K562 (cell line): ENCODE results near the gene GNAS-AS1. TPM values are rescaled to one million over a fixed set of nuclear protein-coding genes. Genes with fewer than 3 reads are reported as not detected.

Source experiments
- ATF7 ChIP-seq: fragments of 450-650 bp; IDR thresholded peaks from 2 replicates; pipeline ENCODE4 v1.7.1; 2014; ENCODE audit warnings: mild to moderate bottlenecking, moderate library complexity
- BRF1 ChIP-seq: IDR thresholded peaks from 3 replicates; pipeline ENCODE4 v1.6.1; 2011; ENCODE audit warnings: borderline replicate concordance, mild to moderate bottlenecking; ENCODE audit not compliant: insufficient read length; ENCODE audit errors: extremely low read depth
- GTF2A2 ChIP-seq: IDR thresholded peaks from 2 replicates; pipeline ENCODE4 v1.6.1; 2016; ENCODE audit warnings: mild to moderate bottlenecking, missing genetic modification characterization, missing compliant biosample characterization
- GTF2F1 ChIP-seq: IDR thresholded peaks from 2 replicates; pipeline ENCODE4 v1.6.1; 2011; ENCODE audit warnings: low read depth, low read length, improper control_type of control experiment
- HMGN3 ChIP-seq: IDR thresholded peaks from 2 replicates; pipeline ENCODE4 v1.6.1; 2011; ENCODE audit warnings: borderline replicate concordance, low read depth, mild to moderate bottlenecking, mixed read lengths, low read length; ENCODE audit not compliant: insufficient read length; ENCODE audit errors: extremely low read depth
- KLF13 ChIP-seq: fragments of 450-650 bp; IDR thresholded peaks from 2 replicates; pipeline ENCODE4 v1.6.1; 2016; ENCODE audit warnings: missing genetic modification characterization, low read depth, mild to moderate bottlenecking, missing compliant biosample characterization, moderate library complexity, borderline replicate concordance
- NCOA6 ChIP-seq: fragments of 450-650 bp; IDR thresholded peaks from 2 replicates; pipeline ENCODE4 v1.6.1; 2017; ENCODE audit warnings: mild to moderate bottlenecking
- NFIX ChIP-seq: fragments of 250-450 bp; sonication (Bioruptor Pico); IDR thresholded peaks from 2 replicates; pipeline ENCODE4 v1.4.0; 2020; ENCODE audit warnings: low read depth, mild to moderate bottlenecking, moderate library complexity
- SRF ChIP-seq, 2 experiments: fragments of 250-450, 450-650 bp in 1 of 2; sonication (Bioruptor Pico) in 1 of 2; sonication (generic) in 1 of 2; formaldehyde crosslinking; IDR thresholded peaks; 2 replicates each; pipeline versions ENCODE4 v1.5.0 to v1.5.1; 2020 to 2022; ENCODE audit warnings: mild to moderate bottlenecking in 1 of 2, missing genetic modification reagents in 1 of 2
- TBP ChIP-seq: optimal IDR thresholded peaks from 2 replicates; pipeline ENCODE3; 2011; ENCODE audit warnings: low read depth, low read length, improper control_type of control experiment
- U2AF2 ChIP-seq: fragments of 200-400 bp; formaldehyde crosslinking; optimal IDR thresholded peaks from 2 replicates; pipeline ENCODE3; 2017; ENCODE audit warnings: low read depth, mild to moderate bottlenecking, low read length
- ZNF354B ChIP-seq: fragments of 250-450 bp; sonication (Bioruptor Pico); IDR thresholded peaks from 2 replicates; pipeline ENCODE4 v1.4.0; 2020
- ZNF445 ChIP-seq: fragments of 250-450 bp; sonication (Bioruptor Pico); IDR thresholded peaks from 2 replicates; pipeline ENCODE4 v1.4.0; 2020; ENCODE audit warnings: low read depth, mild to moderate bottlenecking, moderate library complexity
- ZNF79 ChIP-seq: fragments of 250-450 bp; sonication (Bioruptor Pico); IDR thresholded peaks from 2 replicates; pipeline ENCODE4 v1.4.0; 2020; ENCODE audit warnings: low read depth, mild to moderate bottlenecking, moderate library complexity
- polyA plus RNA-seq, 8 experiments: library from polyadenylated mRNA; depleted of rRNA in 4 of 8; stranded (reverse) in 5 of 8; unstranded in 3 of 8; fragments of >200 nt; fragmentation: Nextera tagmentation in 2 of 8; fragmentation: Illumina TruSeq in 1 of 8; extraction: Ambion mirVana in 2 of 8; extraction: Trizol in 1 of 8; gene quantifications; 2 replicates each; pipeline versions ENCODE4 v1.2.1 to v1.2.3, GENCODE V29; 2011 to 2014; ENCODE audit warnings: inconsistent platforms in 1 of 8, missing spikeins in 1 of 8
- total RNA-seq, 7 experiments: library from RNA; depleted of rRNA in 6 of 7; stranded (reverse); fragments of >200 nt in 6 of 7; fragmentation: Illumina TruSeq in 2 of 7; extraction: Trizol in 2 of 7; gene quantifications; 2 replicates each; pipeline versions ENCODE4 v1.2.1 to v1.2.3, GENCODE V29; 2011 to 2021; ENCODE audit warnings: low replicate concordance in 1 of 7
- TF ChIP-seq, protein P1 (sequence below), 2 experiments: IDR thresholded peaks; 2 replicates each; pipeline ENCODE4 v1.6.1; 2011; ENCODE audit warnings: borderline replicate concordance in 1 of 2, control low read depth in 1 of 2, low read depth in 1 of 2, low read length in 1 of 2, mild to moderate bottlenecking in 1 of 2, mixed read lengths in 1 of 2, moderate library complexity in 1 of 2; ENCODE audit not compliant: insufficient read depth in 1 of 2, insufficient read length in 1 of 2, poor library complexity in 1 of 2, severe bottlenecking in 1 of 2; ENCODE audit errors: extremely low read depth in 1 of 2
- TF ChIP-seq, protein P2 (sequence below): fragments of 450-650 bp; IDR thresholded peaks from 2 replicates; pipeline ENCODE4 v1.6.1; 2018; ENCODE audit not compliant: partially characterized antibody
- TF ChIP-seq, protein P3 (sequence below), 3 experiments: fragments of 200-800 bp in 1 of 3; fragments of 250-450 bp in 1 of 3; fragments of 450-650 bp in 1 of 3; sonication (Bioruptor Pico) in 1 of 3; sonication (Bioruptor generic) in 1 of 3; formaldehyde crosslinking in 1 of 3; IDR thresholded peaks; 2 replicates each; pipeline versions ENCODE4 v1.6.1 to v1.8.0; 2016 to 2022; ENCODE audit warnings: mild to moderate bottlenecking in 2 of 3, missing genetic modification characterization in 2 of 3, missing compliant biosample characterization in 1 of 3, moderate library complexity in 1 of 3

The GNAS-AS1 gene
- total and polyA plus RNA-seq, 9 of the 15 experiments (the other 6 are each of a cell fraction or from before 2014, with no cell fraction given): 0.04 to 2.5 (median 0.25) TPM

DNA sequence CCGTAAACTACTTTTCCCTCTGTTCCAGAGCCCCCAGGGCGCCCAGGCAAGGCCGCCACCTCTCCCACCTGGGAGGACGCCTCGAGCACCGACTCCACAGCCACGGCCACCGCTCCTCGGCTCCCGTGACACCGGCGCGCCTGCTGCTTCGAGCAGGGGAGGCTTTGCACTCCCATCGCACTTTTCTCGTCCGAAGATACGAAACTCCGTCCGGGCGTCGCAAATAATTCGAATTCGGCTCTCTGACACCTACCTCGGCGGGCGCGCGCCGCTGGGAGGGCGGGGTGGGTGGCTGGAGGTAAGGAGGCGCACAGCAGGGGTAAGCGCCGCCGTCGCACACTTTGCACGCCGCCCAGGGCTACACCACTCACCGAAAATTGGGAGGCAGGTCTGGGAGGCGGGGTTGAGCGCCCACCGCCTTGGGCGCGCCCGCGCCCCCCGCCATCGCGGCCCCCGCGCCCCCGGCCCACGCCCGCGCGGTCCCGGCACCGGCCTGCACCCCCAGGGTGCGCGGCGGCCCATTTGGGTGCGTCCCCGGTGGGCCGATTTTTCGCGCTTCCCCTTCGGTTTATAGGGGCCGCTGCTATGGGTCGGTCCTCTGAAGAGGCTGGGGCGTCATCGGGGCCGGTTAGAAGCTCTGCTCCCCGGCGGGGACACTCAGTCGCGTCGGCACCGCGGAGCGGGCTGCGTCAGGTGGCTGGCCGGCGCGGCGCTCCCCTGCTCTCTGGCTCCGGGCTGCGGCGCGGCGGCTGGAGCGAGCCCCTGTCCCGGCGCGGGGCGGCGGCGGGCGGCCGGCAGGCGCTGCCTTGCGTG, 38.0 kb upstream of the GNAS-AS1 start (continued):
- TF ChIP-seq, protein P1, sequence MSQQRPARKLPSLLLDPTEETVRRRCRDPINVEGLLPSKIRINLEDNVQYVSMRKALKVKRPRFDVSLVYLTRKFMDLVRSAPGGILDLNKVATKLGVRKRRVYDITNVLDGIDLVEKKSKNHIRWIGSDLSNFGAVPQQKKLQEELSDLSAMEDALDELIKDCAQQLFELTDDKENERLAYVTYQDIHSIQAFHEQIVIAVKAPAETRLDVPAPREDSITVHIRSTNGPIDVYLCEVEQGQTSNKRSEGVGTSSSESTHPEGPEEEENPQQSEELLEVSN (IDR thresholded peaks at IDR 0.05; ENCODE audit: borderline replicate concordance in 1 of 2, extremely low read depth in 1 of 2, insufficient read depth in 1 of 2, insufficient read length in 1 of 2, low read depth in 1 of 2, low read length in 1 of 2, poor library complexity in 1 of 2, severe bottlenecking in 1 of 2): peak in 1 of 2 experiments; percentile 22
- TF ChIP-seq TBP (peak; percentile 97), BRF1 (no peak), ZNF354B (CRISPR knock-in tag) (no peak), SRF (CRISPR knock-in tag; IDR thresholded peaks at IDR 0.05) (no peak), ZNF445 (no peak), GTF2A2 (tag) (no peak), ZNF79 (no peak), KLF13 (tag) (no peak), NCOA6 (no peak), GTF2F1 (0 out of 2 replicates have a peak, but pooled peaks have one; percentile 55), ATF7 (peak; percentile 92; the same call in 1 of the 2 replicates), NFIX (CRISPR knock-in tag) (no peak), U2AF2 (no peak), HMGN3 (peak; percentile 62)
- TF ChIP-seq, protein P2, sequence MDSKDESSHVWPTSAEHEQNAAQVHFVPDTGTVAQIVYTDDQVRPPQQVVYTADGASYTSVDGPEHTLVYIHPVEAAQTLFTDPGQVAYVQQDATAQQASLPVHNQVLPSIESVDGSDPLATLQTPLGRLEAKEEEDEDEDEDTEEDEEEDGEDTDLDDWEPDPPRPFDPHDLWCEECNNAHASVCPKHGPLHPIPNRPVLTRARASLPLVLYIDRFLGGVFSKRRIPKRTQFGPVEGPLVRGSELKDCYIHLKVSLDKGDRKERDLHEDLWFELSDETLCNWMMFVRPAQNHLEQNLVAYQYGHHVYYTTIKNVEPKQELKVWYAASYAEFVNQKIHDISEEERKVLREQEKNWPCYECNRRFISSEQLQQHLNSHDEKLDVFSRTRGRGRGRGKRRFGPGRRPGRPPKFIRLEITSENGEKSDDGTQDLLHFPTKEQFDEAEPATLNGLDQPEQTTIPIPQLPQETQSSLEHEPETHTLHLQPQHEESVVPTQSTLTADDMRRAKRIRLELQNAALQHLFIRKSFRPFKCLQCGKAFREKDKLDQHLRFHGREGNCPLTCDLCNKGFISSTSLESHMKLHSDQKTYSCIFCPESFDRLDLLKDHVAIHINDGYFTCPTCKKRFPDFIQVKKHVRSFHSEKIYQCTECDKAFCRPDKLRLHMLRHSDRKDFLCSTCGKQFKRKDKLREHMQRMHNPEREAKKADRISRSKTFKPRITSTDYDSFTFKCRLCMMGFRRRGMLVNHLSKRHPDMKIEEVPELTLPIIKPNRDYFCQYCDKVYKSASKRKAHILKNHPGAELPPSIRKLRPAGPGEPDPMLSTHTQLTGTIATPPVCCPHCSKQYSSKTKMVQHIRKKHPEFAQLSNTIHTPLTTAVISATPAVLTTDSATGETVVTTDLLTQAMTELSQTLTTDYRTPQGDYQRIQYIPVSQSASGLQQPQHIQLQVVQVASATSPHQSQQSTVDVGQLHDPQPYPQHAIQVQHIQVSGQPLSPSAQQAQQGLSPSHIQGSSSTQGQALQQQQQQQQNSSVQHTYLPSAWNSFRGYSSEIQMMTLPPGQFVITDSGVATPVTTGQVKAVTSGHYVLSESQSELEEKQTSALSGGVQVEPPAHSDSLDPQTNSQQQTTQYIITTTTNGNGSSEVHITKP: peak; percentile 95
- TF ChIP-seq, protein P3, sequence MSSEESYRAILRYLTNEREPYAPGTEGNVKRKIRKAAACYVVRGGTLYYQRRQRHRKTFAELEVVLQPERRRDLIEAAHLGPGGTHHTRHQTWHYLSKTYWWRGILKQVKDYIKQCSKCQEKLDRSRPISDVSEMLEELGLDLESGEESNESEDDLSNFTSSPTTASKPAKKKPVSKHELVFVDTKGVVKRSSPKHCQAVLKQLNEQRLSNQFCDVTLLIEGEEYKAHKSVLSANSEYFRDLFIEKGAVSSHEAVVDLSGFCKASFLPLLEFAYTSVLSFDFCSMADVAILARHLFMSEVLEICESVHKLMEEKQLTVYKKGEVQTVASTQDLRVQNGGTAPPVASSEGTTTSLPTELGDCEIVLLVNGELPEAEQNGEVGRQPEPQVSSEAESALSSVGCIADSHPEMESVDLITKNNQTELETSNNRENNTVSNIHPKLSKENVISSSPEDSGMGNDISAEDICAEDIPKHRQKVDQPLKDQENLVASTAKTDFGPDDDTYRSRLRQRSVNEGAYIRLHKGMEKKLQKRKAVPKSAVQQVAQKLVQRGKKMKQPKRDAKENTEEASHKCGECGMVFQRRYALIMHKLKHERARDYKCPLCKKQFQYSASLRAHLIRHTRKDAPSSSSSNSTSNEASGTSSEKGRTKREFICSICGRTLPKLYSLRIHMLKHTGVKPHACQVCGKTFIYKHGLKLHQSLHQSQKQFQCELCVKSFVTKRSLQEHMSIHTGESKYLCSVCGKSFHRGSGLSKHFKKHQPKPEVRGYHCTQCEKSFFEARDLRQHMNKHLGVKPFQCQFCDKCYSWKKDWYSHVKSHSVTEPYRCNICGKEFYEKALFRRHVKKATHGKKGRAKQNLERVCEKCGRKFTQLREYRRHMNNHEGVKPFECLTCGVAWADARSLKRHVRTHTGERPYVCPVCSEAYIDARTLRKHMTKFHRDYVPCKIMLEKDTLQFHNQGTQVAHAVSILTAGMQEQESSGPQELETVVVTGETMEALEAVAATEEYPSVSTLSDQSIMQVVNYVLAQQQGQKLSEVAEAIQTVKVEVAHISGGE (CRISPR knock-in tag; IDR thresholded peaks at IDR 0.05): 0 out of 6 replicates have a peak, but pooled peaks of 1 of the 3 experiments have one; percentile 37
